Endothelial cell (in vitro differentiated cells): ENCODE measurements around the gene HEG1. TPM values are rescaled to one million over a fixed set of nuclear protein-coding genes. Genes with fewer than 3 reads are reported as not detected.

Experiments
- DNase-seq: peaks from one replicate; pipeline ENCODE4 v3.0.0; 2021; ENCODE audit warnings: low spot score
- H3K27ac Mint-ChIP-seq: one replicate; pipeline ENCODE4 v1.8.0; 2021; ENCODE audit warnings: mixed read lengths, inconsistent platforms; ENCODE audit not compliant: unreplicated experiment
- H3K27me3 Mint-ChIP-seq: one replicate; pipeline ENCODE4 v1.8.0; 2021; ENCODE audit warnings: mild to moderate bottlenecking, moderate library complexity, mixed read lengths, inconsistent platforms; ENCODE audit not compliant: unreplicated experiment
- H3K36me3 Mint-ChIP-seq: one replicate; pipeline ENCODE4 v1.8.0; 2021; ENCODE audit warnings: mild to moderate bottlenecking, low read depth, mixed read lengths, inconsistent platforms; ENCODE audit not compliant: unreplicated experiment
- H3K4me1 Mint-ChIP-seq: one replicate; pipeline ENCODE4 v1.8.0; 2021; ENCODE audit warnings: mild to moderate bottlenecking, mixed read lengths, inconsistent platforms; ENCODE audit not compliant: unreplicated experiment
- H3K4me3 Mint-ChIP-seq: one replicate; pipeline ENCODE4 v1.8.0; 2021; ENCODE audit warnings: mild to moderate bottlenecking, mixed read lengths, inconsistent platforms; ENCODE audit not compliant: unreplicated experiment
- H3K9me3 Mint-ChIP-seq: one replicate; pipeline ENCODE4 v1.8.0; 2021; ENCODE audit warnings: mixed read lengths, inconsistent platforms; ENCODE audit not compliant: unreplicated experiment
- total RNA-seq: library from RNA; stranded (reverse); fragmentation: NEBNext Ultra II Directional; extraction: Animal tissue kit (Norgen Biotek cat#: 25700); gene quantifications from one replicate; pipeline ENCODE4 v1.2.1, GENCODE V29; 2021; ENCODE audit not compliant: unreplicated experiment
- TF ChIP-seq, protein P1 (sequence below): fragments of 200-600 bp; sonication (generic); IDR thresholded peaks from one replicate; pipeline ENCODE4 v1.5.0; 2021; ENCODE audit warnings: antibody characterized with exemption; ENCODE audit not compliant: unreplicated experiment

Gene HEG1
- total RNA-seq, 1 donor from 2014 or later, result 17.1 TPM

DNA sequence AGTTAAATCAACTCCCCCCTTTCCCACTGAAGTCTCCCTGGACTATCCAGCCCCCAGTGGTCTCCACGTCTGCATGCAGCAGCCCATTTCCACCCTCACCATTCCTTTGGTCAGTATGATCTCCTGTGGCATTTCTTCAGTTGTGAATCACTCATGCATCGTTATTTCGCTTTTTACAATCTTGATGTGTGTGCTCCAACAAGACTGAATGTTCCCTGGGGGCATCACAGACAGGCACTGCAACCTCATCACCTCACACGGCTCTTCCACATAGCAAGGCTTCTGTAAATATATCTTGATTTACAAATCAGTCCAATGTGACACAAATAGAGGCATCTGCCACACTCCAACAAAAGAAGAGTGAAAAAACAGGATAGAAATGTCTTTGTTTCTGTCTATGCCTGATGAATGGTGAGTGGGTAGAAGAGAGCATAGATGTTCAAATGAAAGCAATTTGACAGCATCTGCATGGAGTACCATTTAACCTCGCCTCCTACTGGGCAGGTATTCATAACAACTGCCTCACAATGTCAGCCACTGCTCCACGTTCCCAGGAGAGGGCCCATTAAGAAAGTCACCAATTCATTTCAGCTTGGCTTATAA is 5.2 kb downstream of the HEG1 start:
- peaks cover 40% of the 10 kb centered on the region for H3K4me1 Mint-ChIP-seq
- H3K36me3 Mint-ChIP-seq, result peaks cover 14% of the 10 kb centered on the region
- TF ChIP-seq, protein P1, sequence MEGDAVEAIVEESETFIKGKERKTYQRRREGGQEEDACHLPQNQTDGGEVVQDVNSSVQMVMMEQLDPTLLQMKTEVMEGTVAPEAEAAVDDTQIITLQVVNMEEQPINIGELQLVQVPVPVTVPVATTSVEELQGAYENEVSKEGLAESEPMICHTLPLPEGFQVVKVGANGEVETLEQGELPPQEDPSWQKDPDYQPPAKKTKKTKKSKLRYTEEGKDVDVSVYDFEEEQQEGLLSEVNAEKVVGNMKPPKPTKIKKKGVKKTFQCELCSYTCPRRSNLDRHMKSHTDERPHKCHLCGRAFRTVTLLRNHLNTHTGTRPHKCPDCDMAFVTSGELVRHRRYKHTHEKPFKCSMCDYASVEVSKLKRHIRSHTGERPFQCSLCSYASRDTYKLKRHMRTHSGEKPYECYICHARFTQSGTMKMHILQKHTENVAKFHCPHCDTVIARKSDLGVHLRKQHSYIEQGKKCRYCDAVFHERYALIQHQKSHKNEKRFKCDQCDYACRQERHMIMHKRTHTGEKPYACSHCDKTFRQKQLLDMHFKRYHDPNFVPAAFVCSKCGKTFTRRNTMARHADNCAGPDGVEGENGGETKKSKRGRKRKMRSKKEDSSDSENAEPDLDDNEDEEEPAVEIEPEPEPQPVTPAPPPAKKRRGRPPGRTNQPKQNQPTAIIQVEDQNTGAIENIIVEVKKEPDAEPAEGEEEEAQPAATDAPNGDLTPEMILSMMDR, result no peak
- H3K4me3 Mint-ChIP-seq, result no peak overlapping the region
- peaks cover 8% of the 10 kb centered on the region for H3K27me3 Mint-ChIP-seq
- no peak for DNase-seq
- H3K27ac Mint-ChIP-seq, result no peak overlapping the region
- no peaks in the 10 kb centered on the region for H3K9me3 Mint-ChIP-seq

DNA sequence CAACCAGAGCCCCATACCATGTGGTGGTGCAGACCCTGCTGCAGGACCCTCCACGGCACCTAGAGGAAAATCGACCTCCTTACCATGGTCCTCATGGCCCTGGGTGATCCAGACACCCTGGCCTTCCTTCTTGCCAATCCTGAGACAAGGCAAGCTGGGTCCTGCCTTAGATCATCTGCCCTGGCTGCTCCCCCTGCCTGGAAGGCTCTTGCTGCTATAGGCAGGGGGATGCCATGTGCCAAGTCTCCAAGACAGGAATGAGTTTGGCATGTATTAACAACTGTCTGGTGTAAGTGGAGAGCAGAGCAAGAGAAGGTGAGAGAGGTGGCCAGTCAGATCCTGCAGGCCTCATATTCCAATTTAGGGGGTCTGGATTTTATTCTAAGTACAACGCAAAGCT is 7.5 kb downstream of the HEG1 start:
- Mint-ChIP-seq H3K27ac (no peak overlapping the region), H3K4me1 (peaks cover 28% of the 10 kb centered on the region), H3K27me3 (peaks cover 2% of the 10 kb centered on the region), H3K9me3 (no peaks in the 10 kb centered on the region), H3K4me3 (no peak overlapping the region), H3K36me3 (peaks cover 9% of the 10 kb centered on the region)
- DNase-seq, result no peak
- TF ChIP-seq, protein P1, result no peak

GRCh38 chr3:125045965-125046364 is 9.8 kb downstream of the HEG1 start:
- DNase-seq, result no peak
- H3K9me3 Mint-ChIP-seq, result no peaks in the 10 kb centered on the region
- H3K27me3 Mint-ChIP-seq, result peaks cover 6% of the 10 kb centered on the region
- TF ChIP-seq, protein P1, result no peak
- H3K4me1 Mint-ChIP-seq, result peaks cover 19% of the 10 kb centered on the region
- H3K4me3 Mint-ChIP-seq, result no peak overlapping the region
- no peak overlapping the region for H3K27ac Mint-ChIP-seq
- H3K36me3 Mint-ChIP-seq, result peaks cover 9% of the 10 kb centered on the region

GRCh38 chr3:125045194-125045593 is 10.6 kb downstream of the HEG1 start:
- no peak for DNase-seq
- H3K4me3 Mint-ChIP-seq, result no peak overlapping the region
- TF ChIP-seq, protein P1, result no peak
- peaks cover 24% of the 10 kb centered on the region for H3K4me1 Mint-ChIP-seq
- H3K27me3 Mint-ChIP-seq, result peaks cover 6% of the 10 kb centered on the region
- H3K36me3 Mint-ChIP-seq, result peaks cover 4% of the 10 kb centered on the region
- H3K9me3 Mint-ChIP-seq, result no peaks in the 10 kb centered on the region
- H3K27ac Mint-ChIP-seq, result no peak overlapping the region

- Mint-ChIP-seq H3K27me3 (peaks cover 7% of the 10 kb centered on the region), H3K27ac (no peak overlapping the region), H3K36me3 (peaks cover 4% of the 10 kb centered on the region), H3K4me1 (peaks cover 34% of the 10 kb centered on the region), H3K4me3 (no peak overlapping the region), H3K9me3 (no peaks in the 10 kb centered on the region)
- TF ChIP-seq, protein P1, result no peak
- no peak for DNase-seq
Observed at GRCh38 chr3:125043599-125044151, 12.1 kb downstream of the HEG1 start.
